HG03565 (cell line): ENCODE measurements around the gene E2F4.

Experiments
- ATAC-seq: cut with Tn5 transposase; IDR thresholded peaks from one replicate; pipeline ENCODE4 v1.9.1; 2021; ENCODE audit warnings: mild to moderate bottlenecking, moderate library complexity; ENCODE audit not compliant: unreplicated experiment

Gene E2F4

GRCh38 chr16:67207249-67208091 is 15.5 kb downstream of the E2F4 start:
- no peak for ATAC-seq

- ATAC-seq: no peak
Observed at GRCh38 chr16:67208154-67208896, 16.4 kb downstream of the E2F4 start.

GRCh38 chr16:67209565-67209964 is 17.6 kb downstream of the E2F4 start:
- no peak for ATAC-seq

GRCh38 chr16:67210069-67210937 is 18.3 kb downstream of the E2F4 start:
- no peak for ATAC-seq

GRCh38 chr16:67211674-67212073 is 19.7 kb downstream of the E2F4 start:
- no peak for ATAC-seq

- no peak for ATAC-seq
Observed at GRCh38 chr16:67212766-67213165, 20.8 kb downstream of the E2F4 start.

GRCh38 chr16:67213197-67214019 is 21.5 kb downstream of the E2F4 start:
- ATAC-seq: no peak

- no peak for ATAC-seq
Observed at GRCh38 chr16:67215706-67216105, 23.8 kb downstream of the E2F4 start.

GRCh38 chr16:67216612-67217490 is 24.9 kb downstream of the E2F4 start:
- ATAC-seq: no peak

GRCh38 chr16:67223992-67224391 is 32.0 kb downstream of the E2F4 start:
- no peak for ATAC-seq

- no peak for ATAC-seq
Observed at GRCh38 chr16:67226295-67226803, 34.4 kb downstream of the E2F4 start.

GRCh38 chr16:67226804-67227566 is 35.0 kb downstream of the E2F4 start, which contains the start of gene TMEM208:
TSS of gene TMEM208 (plus strand) at chr16:67227130. CDS start at chr16:67227219, 89 bp downstream.
- peak; percentile 92 for ATAC-seq

GRCh38 chr16:67227567-67227921 is 35.6 kb downstream of the E2F4 start:
- ATAC-seq: no peak

GRCh38 chr16:67228034-67228785 is 36.3 kb downstream of the E2F4 start:
- no peak for ATAC-seq

- ATAC-seq: no peak
Observed at GRCh38 chr16:67228905-67229304, 37.0 kb downstream of the E2F4 start.

GRCh38 chr16:67229906-67230808 is 38.2 kb downstream of the E2F4 start:
- ATAC-seq: no peak
